ENCODE measurements around the gene GSTM4. TPM values are rescaled to one million over a fixed set of nuclear protein-coding genes. Genes with fewer than 3 reads are reported as not detected.

GSTM4 gene
- total and polyA plus RNA-seq, 9 of the 15 experiments (the other 6 are each of a cell fraction or from before 2014, with no cell fraction given): 18.8 to 53.4 (median 38.8) TPM

- no peaks in the 10 kb centered on the region for H3K9me1 ChIP-seq (ENCODE audit: control insufficient read depth, insufficient read depth, low read length)
- peaks cover 5% of the 10 kb centered on the region; the same call in 1 of the 2 replicates for H4K20me1 ChIP-seq (replicated peaks; ENCODE audit: control insufficient read depth, insufficient read depth, low read length)
- in situ Hi-C loops (cut with MboI): loop anchor here (5.0 kb wide), 1 partner anchor 72 kb away; the partner anchor contains the start of gene GNAI3
- ChIA-PET POLR2A (interaction anchor here (0.6 to 3.3 kb wide), 17 partner anchors 9 to 360 kb away, joined by 3 to 16 read pairs (median 3); partner anchors contain the start of genes GNAI3 and SORT1), CTCF (ENCODE audit: low intra/inter-chr PET ratio) (no interaction called here)
- TSS peak; percentile 81 for BruUV-seq (replicated peaks)
- H3K79me2 ChIP-seq (ENCODE audit: control insufficient read depth, insufficient read depth, low read length): peaks cover 55% of the 10 kb centered on the region
- no peaks in the 10 kb centered on the region for H3K36me3 ChIP-seq (ENCODE audit: control insufficient read depth, insufficient read depth, low read length)
- intact Hi-C loops (cut with micrococcal nuclease): loop anchor here (5.0 kb wide), 1 partner anchor 72 kb away; the partner anchor contains the start of gene GNAI3
- no peak for FAIRE-seq
- peak within 1 kb of the TSS; percentile 61 for H3K4me3 ChIP-seq
- ATAC-seq: peak; percentile 85
- peak within 1 kb of the TSS; percentile 96 for H2AFZ ChIP-seq (ENCODE audit: low read depth, low read length)
- H3K9ac ChIP-seq (ENCODE audit: insufficient read depth in 1 of 2, low read depth in 2 of 2, low read length in 2 of 2): peak within 1 kb of the TSS; percentile 86 to 98
- H3K9me3 ChIP-seq (replicated peaks; ENCODE audit: control insufficient read depth, insufficient read depth, low read depth, low read length): no peaks in the 10 kb centered on the region
- no peaks in the 10 kb centered on the region for H3K27me3 ChIP-seq (ENCODE audit: control insufficient read depth in 2 of 2, insufficient read depth in 2 of 2, low read length in 2 of 2)
- WGBS (ENCODE audit: insufficient coverage, low coverage, missing lambda C conversion rate): under 1% methylated on average over 31 of the region's 47 CpGs
- peak within 1 kb of the TSS; percentile 90 for H3K27ac ChIP-seq (ENCODE audit: extremely low read depth, low read depth, low read length)
- H3K4me1 ChIP-seq (replicated peaks in 1 of 2; ENCODE audit: control insufficient read depth in 2 of 2, insufficient read depth in 2 of 2, low read length in 2 of 2): peaks cover 32 to 53% of the 10 kb centered on the region in 2 experiments
- peak within 1 kb of the TSS; percentile 96 for H3K4me2 ChIP-seq (ENCODE audit: insufficient read depth, low read length)
- DNase-seq (ENCODE audit: extremely low read depth in 1 of 4, low spot score in 3 of 4): peak; percentile 89 to 97 (median 96)
- TF ChIP-seq SNIP1 (IDR thresholded peaks at IDR 0.05; ENCODE audit: low read depth) (no peak), FOXK2 (conservative IDR thresholded peaks at IDR 0.05 in 1 of 2, IDR thresholded peaks at IDR 0.05 in 1 of 2; ENCODE audit: low read depth in 2 of 2) (peak; percentile 81 to 88), TEAD1 (CRISPR knock-in tag; IDR thresholded peaks at IDR 0.05) (peak in 1 of 2 experiments; percentile 91; a peak in 1 of 4 replicates), PHB (CRISPR knock-in tag; IDR thresholded peaks at IDR 0.05) (0 out of 2 replicates have a peak, but pooled peaks have one; percentile 22), ZNF436 (CRISPR knock-in tag; IDR thresholded peaks at IDR 0.05) (no peak), SPI1 (IDR thresholded peaks at IDR 0.05; ENCODE audit: borderline replicate concordance, low read depth, low read length) (peak; percentile 28; the same call in 1 of the 2 replicates), BMI1 (IDR thresholded peaks at IDR 0.05; ENCODE audit: low read length) (no peak), KLF6 (CRISPR knock-in tag; IDR thresholded peaks at IDR 0.05; ENCODE audit: borderline replicate concordance) (0 out of 2 replicates have a peak, but pooled peaks have one; percentile 34), CREB3 (tag; conservative IDR thresholded peaks at IDR 0.05; ENCODE audit: low read depth) (no peak), CTBP1 (IDR thresholded peaks at IDR 0.05; ENCODE audit: borderline replicate concordance) (peak; percentile 68; the same call in 1 of the 2 replicates)
- TF ChIP-seq, protein P1, sequence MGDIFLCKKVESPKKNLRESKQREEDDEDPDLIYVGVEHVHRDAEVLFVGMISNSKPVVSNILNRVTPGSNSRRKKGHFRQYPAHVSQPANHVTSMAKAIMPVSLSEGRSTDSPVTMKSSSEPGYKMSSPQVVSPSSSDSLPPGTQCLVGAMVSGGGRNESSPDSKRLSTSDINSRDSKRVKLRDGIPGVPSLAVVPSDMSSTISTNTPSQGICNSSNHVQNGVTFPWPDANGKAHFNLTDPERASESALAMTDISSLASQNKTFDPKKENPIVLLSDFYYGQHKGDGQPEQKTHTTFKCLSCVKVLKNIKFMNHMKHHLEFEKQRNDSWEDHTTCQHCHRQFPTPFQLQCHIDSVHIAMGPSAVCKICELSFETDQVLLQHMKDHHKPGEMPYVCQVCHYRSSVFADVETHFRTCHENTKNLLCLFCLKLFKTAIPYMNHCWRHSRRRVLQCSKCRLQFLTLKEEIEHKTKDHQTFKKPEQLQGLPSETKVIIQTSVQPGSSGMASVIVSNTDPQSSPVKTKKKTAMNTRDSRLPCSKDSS (IDR thresholded peaks at IDR 0.05; ENCODE audit: low read depth, partially characterized antibody): no peak
- TF ChIP-seq, protein P2, sequence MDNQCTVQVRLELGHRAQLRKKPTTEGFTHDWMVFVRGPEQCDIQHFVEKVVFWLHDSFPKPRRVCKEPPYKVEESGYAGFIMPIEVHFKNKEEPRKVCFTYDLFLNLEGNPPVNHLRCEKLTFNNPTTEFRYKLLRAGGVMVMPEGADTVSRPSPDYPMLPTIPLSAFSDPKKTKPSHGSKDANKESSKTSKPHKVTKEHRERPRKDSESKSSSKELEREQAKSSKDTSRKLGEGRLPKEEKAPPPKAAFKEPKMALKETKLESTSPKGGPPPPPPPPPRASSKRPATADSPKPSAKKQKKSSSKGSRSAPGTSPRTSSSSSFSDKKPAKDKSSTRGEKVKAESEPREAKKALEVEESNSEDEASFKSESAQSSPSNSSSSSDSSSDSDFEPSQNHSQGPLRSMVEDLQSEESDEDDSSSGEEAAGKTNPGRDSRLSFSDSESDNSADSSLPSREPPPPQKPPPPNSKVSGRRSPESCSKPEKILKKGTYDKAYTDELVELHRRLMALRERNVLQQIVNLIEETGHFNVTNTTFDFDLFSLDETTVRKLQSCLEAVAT (IDR thresholded peaks at IDR 0.05): no peak
- TF ChIP-seq, protein P3, sequence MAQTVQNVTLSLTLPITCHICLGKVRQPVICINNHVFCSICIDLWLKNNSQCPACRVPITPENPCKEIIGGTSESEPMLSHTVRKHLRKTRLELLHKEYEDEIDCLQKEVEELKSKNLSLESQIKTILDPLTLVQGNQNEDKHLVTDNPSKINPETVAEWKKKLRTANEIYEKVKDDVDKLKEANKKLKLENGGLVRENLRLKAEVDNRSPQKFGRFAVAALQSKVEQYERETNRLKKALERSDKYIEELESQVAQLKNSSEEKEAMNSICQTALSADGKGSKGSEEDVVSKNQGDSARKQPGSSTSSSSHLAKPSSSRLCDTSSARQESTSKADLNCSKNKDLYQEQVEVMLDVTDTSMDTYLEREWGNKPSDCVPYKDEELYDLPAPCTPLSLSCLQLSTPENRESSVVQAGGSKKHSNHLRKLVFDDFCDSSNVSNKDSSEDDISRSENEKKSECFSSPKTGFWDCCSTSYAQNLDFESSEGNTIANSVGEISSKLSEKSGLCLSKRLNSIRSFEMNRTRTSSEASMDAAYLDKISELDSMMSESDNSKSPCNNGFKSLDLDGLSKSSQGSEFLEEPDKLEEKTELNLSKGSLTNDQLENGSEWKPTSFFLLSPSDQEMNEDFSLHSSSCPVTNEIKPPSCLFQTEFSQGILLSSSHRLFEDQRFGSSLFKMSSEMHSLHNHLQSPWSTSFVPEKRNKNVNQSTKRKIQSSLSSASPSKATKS (CRISPR knock-in tag; IDR thresholded peaks at IDR 0.05): no peak
Observed at GRCh38 chr1:109619576-109620400, 36.1 kb upstream of the GSTM4 start, which contains the start of the genes AMPD2 and GNAT2. Gene AMPD2 (plus strand): TSS chr1:109619837. CDS start chr1:109621176, 1,339 bp downstream. Gene GNAT2 (minus strand): TSS chr1:109619616. CDS start chr1:109612870, 6,746 bp downstream.

All from K562 (cell line).